LNCaP clone FGC (cell line): ENCODE data around the gene NMB.
A peak's percentile ranks its signal among the peaks of the same experiment; 100 is the strongest.

Experiments used
- DNase-seq: peaks from one replicate; pipeline ENCODE4 v3.0.0-alpha.2; 2011; ENCODE audit warnings: low read depth
- H3K4me3 ChIP-seq: 2 replicates; pipeline ENCODE4 v1.5.1; 2011; ENCODE audit warnings: mild to moderate bottlenecking, low read depth, low read length, control low read depth
- TF ChIP-seq, protein P1 (sequence below): IDR thresholded peaks from 2 replicates; pipeline ENCODE4 v1.5.1; 2012; ENCODE audit warnings: mild to moderate bottlenecking; ENCODE audit not compliant: control insufficient read depth, insufficient read depth; ENCODE audit errors: extremely low read depth

NMB gene

DNA sequence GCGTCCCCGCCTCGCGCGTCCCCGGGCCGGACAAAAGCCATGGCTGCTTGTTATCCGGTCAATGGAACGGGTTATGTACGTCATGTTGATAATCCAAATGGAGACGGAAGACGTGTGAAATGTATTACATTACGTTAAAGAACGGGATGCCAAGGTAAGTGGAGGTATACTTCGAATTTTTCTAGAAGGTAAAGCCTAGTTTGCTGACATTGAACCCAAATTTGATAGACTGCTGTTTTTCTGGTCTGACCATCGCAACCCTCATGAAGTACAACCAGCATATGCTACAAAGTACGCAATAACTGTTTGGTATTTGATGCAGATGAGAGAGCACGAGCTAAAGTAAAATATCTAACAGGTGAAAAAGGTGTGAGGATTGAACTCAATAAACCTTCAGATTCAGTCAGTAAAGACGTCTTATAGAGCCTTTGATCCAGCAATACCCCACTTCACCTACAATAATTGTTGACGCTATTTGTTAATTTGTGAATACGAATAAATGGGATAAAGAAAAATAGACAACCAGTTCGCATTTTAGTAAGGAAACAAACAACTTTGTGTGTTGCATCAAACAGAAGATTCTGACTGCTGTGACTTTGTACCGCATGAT lies 23.7 kb downstream of the NMB start:
- TF ChIP-seq, protein P1, sequence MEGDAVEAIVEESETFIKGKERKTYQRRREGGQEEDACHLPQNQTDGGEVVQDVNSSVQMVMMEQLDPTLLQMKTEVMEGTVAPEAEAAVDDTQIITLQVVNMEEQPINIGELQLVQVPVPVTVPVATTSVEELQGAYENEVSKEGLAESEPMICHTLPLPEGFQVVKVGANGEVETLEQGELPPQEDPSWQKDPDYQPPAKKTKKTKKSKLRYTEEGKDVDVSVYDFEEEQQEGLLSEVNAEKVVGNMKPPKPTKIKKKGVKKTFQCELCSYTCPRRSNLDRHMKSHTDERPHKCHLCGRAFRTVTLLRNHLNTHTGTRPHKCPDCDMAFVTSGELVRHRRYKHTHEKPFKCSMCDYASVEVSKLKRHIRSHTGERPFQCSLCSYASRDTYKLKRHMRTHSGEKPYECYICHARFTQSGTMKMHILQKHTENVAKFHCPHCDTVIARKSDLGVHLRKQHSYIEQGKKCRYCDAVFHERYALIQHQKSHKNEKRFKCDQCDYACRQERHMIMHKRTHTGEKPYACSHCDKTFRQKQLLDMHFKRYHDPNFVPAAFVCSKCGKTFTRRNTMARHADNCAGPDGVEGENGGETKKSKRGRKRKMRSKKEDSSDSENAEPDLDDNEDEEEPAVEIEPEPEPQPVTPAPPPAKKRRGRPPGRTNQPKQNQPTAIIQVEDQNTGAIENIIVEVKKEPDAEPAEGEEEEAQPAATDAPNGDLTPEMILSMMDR = no peak
- peak overlapping the region; percentile 54 for H3K4me3 ChIP-seq
- DNase-seq = no peak

DNA sequence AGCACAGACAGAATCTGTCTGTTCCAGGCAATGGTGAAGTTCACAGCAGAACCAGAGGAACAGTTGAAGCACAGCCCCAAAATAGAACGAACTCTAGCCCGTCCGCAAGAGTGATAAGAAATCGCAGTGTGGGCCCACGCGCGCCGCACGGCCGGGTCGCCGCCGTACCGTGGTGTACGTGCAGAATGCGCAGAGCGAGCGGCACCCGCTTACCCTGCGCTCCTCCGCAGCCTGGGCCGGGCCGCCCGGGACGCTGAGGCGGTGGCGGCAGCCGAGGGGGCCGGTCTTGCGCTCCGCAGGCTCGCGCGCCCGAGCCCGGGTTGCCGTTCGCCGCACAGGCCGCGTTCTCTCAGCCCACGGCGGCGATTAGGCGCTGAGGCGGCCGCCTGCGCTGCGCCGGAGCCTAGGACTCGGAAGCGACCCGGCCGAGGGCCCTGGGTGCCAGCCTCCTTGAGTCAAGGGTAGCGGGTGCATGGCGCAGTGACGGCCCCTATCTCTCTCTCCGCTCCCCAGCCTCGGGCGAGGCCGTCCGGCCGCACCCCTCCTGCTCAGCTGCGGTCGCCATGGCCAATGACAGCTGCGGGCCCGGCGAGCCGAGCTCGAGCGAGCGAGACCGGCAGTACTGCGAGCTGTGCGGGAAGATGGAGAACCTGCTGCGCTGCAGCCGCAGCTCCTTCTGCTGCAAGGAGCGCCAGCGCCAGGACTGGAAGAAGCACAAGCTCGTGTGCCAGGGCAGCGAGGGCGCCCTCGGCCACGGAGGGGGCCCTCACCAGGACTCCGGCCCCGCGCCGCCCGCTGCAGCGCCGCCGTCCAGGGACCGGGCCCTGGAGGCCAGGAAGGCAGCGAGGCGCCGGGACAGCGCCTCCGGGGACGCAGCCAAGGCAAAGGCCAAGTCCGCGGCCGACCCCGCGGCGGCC lies 24.4 kb downstream of the NMB start:
- TF ChIP-seq, protein P1 = peak; percentile 11; the same call in 1 of the 2 replicates
- no peak for DNase-seq
- peak overlapping the region; percentile 54 for H3K4me3 ChIP-seq

DNA sequence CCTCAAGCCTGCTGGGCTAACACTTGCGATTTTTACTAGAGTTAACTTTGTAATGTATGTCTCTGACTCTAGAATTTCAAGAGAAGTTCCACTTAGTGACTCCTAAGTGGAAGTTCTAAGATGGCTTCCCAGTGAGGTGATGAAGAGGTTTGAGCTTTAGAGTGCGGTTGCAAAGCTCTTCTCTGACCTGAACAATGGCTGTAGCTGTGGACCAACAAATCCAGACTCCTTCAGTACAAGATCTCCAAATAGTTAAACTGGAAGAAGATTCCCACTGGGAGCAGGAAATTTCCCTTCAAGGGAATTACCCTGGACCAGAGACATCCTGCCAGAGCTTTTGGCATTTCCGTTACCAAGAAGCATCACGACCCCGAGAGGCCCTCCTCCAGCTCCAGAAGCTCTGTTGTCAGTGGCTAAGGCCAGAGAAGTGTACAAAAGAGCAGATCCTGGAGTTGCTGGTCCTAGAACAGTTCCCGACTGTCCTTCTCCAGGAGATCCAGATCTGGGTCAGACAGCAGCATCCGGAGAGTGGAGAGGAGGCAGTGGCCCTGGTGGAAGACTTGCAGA lies 26.2 kb downstream of the NMB start:
- TF ChIP-seq, protein P1 = no peak
- peak overlapping the region; percentile 56 for H3K4me3 ChIP-seq
- no peak for DNase-seq

DNA sequence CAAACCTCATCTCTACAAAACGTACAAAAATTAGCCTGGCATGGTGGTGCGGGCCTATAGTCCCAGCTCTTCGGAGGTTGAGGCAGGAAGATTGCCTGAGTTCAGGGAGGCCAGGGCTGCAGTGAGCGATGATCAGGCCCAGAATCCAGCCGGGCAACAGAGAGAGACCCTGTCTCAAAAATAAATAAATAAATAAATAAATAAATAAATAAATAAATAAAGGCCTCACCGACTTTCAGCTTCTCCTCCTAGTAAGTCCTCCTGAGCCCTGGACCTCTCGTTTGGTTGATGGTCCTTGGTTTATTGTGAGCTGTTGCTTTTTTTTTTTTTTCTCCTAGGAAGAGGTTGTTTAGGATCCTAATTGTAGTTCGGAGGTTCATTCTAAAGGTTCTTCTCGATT lies 29.0 kb downstream of the NMB start:
- no peak overlapping the region for H3K4me3 ChIP-seq
- DNase-seq = no peak
- TF ChIP-seq, protein P1 = no peak

DNA sequence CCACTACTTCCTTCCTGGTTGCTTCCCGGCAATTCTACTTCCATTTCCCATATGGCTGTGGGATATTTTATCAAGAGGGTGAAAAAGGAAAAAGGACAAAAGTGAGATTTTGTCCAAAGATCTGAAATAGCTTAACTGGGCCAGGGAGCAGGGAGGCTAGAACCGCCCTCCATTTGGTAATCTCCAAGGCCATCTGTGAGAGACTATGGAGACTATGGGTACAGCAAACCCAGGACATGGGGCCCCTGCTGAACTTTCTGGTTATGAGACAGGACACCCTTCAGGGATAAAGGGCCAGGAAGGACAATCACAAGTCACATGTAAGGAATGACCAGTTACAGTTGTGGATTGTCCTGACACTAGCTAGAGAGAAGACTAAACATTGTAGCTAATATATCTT lies 32.9 kb downstream of the NMB start:
- H3K4me3 ChIP-seq = no peak overlapping the region
- TF ChIP-seq, protein P1 = no peak
- DNase-seq = no peak

DNA sequence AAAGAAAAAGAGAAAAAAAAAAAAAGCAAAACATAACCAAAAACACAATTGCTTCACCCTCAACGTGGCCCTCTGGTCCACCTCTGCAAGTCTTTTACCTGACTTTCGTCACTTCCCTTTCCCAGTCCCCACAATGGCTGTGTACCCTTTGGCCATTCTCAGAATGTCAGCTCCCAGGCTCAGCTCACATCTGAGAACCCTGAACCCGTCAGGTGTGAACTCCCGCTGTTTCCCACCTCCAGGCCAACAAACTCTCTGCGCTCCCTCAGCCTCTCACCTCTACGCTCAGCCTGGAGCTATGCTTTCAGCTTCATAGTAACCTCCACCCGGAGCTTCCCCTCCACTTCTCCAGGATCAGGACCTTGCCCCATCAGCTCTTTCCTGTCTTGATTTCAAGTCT lies 33.6 kb downstream of the NMB start:
- no peak for DNase-seq
- no peak overlapping the region for H3K4me3 ChIP-seq
- TF ChIP-seq, protein P1 = no peak
